OCI-LY1 (cell line): ENCODE data around the gene SPRR2F.

Experiments used
- EZH2 ChIP-seq: fragments of 200-600 bp; sonication (generic), shearing (Covaris generic); IDR thresholded peaks from 2 replicates; pipeline ENCODE4 v1.8.0; 2017; ENCODE audit warnings: borderline replicate concordance, mixed run types, mild to moderate bottlenecking, antibody characterized with exemption, low read length, moderate library complexity, mixed read lengths
- TF ChIP-seq, protein P1 (sequence below): fragments of 200-600 bp; sonication (generic), shearing (Covaris generic); IDR thresholded peaks from 2 replicates; pipeline ENCODE4 v1.5.1; 2017; ENCODE audit warnings: mild to moderate bottlenecking, antibody characterized with exemption, low read length, moderate library complexity, mixed read lengths

GRCh38 chr1:153125536-153125935 is 12.2 kb upstream of the SPRR2F start:
- TF ChIP-seq, protein P1, sequence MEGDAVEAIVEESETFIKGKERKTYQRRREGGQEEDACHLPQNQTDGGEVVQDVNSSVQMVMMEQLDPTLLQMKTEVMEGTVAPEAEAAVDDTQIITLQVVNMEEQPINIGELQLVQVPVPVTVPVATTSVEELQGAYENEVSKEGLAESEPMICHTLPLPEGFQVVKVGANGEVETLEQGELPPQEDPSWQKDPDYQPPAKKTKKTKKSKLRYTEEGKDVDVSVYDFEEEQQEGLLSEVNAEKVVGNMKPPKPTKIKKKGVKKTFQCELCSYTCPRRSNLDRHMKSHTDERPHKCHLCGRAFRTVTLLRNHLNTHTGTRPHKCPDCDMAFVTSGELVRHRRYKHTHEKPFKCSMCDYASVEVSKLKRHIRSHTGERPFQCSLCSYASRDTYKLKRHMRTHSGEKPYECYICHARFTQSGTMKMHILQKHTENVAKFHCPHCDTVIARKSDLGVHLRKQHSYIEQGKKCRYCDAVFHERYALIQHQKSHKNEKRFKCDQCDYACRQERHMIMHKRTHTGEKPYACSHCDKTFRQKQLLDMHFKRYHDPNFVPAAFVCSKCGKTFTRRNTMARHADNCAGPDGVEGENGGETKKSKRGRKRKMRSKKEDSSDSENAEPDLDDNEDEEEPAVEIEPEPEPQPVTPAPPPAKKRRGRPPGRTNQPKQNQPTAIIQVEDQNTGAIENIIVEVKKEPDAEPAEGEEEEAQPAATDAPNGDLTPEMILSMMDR: no peak
- TF ChIP-seq EZH2: no peak
